Measurements from ENCODE around the gene NUBP2.

The NUBP2 gene

DNA sequence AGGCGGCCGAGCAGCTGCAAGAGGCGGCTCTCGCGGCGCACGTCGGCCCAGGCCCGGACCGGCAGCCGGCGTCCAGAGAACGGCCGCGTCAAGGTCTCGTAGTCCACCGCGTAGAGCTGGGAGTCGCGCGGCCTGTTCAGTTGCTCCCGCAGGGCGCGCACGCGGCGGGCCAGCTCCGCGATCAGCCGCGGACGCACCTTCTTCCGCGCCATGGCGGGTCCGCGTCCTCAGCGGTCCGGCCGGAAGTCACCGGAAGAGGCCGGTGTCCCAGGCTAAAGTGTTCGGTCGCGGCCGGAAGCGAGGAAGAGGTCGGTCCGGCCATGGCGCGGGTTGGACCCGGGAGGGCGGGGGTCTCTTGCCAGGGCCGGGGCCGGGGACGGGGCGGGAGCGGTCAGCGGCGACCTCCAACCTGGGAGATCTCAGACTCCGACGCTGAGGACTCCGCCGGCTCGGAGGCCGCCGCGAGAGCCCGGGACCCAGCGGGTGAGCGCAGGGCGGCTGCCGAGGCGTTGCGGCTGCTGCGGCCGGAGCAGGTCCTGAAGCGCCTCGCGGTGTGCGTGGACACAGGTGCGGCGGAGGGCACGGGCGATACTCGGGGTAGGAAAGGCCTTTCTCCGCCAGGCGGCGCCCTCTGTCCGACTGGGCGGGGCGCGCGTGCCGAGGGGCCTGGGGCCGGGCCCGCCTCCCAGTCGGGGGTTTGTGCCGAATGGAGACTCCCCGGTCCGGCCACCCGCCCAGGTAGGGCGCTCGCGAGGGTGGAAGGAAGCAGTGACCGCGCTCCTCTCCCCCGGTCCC, 9.7 kb upstream of the NUBP2 start, which contains the start of gene MRPS34:
Gene MRPS34 (minus strand): TSS at position 227 of the 795 bp plus-strand sequence. CDS start 15 bp downstream, at position 212.
- peaks cover 42% of the 10 kb centered on the region for H3K36me3 ChIP-seq (replicated peaks)
- in situ Hi-C loops (cut with HindIII; ENCODE audit: low pct_ligation_motif_present, low sequenced_read_pairs), result no loop called here

DNA sequence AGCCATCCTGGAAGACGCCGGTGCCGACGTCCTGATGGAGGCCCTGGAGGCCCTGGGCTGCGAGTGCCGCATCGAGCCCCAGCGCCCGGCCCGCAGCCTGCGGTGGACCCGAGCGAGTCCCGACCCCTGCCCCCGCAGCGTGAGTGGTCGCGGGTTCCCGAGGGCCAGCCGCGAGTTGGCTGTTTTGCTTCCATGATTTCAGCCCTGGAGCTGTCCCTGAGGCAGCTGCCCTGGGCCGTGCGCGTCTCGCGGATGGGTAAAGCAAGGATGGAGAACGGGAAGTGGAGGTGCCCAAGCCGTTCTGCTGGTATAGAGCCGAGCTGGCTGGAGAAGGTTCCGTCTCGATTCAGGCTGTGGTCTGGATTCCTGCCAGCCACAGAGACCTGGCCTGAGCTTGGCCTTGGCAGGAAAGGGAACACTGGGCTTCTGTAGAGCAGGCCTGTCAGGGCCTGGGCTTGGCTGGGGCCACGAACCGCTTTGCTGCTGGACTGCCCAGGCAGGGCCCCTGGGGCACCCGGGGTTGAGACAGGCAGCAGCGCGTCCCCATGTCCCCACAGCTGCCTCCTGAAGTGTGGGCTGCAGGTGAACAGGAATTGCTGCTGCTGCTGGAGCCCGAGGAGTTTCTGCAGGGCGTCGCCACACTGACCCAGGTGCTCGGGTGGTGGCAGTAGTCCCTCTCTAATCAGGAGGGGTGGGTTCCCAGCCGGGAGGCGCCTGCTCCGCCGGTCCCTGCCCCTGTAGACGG, 8.9 kb upstream of the NUBP2 start:
- in situ Hi-C loops (cut with HindIII; ENCODE audit: low pct_ligation_motif_present, low sequenced_read_pairs), result no loop called here
- no peak for DNase-seq
- peak overlapping the region; percentile 79 for H3K4me3 ChIP-seq (ENCODE audit: low read depth, low read length)
- H3K36me3 ChIP-seq (replicated peaks), result peaks cover 35% of the 10 kb centered on the region
- no peaks in the 10 kb centered on the region for H3K27me3 ChIP-seq (replicated peaks)
- TF ChIP-seq, protein P1, sequence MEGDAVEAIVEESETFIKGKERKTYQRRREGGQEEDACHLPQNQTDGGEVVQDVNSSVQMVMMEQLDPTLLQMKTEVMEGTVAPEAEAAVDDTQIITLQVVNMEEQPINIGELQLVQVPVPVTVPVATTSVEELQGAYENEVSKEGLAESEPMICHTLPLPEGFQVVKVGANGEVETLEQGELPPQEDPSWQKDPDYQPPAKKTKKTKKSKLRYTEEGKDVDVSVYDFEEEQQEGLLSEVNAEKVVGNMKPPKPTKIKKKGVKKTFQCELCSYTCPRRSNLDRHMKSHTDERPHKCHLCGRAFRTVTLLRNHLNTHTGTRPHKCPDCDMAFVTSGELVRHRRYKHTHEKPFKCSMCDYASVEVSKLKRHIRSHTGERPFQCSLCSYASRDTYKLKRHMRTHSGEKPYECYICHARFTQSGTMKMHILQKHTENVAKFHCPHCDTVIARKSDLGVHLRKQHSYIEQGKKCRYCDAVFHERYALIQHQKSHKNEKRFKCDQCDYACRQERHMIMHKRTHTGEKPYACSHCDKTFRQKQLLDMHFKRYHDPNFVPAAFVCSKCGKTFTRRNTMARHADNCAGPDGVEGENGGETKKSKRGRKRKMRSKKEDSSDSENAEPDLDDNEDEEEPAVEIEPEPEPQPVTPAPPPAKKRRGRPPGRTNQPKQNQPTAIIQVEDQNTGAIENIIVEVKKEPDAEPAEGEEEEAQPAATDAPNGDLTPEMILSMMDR (IDR thresholded peaks at IDR 0.05; ENCODE audit: low read depth, low read length, missing control alignments), result no peak
- H3K27ac ChIP-seq, result peak overlapping the region; percentile 63

More for the DNA sequence above, 9.7 kb upstream of the NUBP2 start, which contains the start of gene MRPS34:
- TF ChIP-seq, protein P1 (IDR thresholded peaks at IDR 0.05; ENCODE audit: low read depth, low read length, missing control alignments), result peak; percentile 60
- peak within 1 kb of the TSS; percentile 79 for H3K4me3 ChIP-seq (ENCODE audit: low read depth, low read length)
- H3K27me3 ChIP-seq (replicated peaks), result no peaks in the 10 kb centered on the region
- DNase-seq, result peak; percentile 56
- peak within 1 kb of the TSS; percentile 63 for H3K27ac ChIP-seq

GRCh38 chr16:1774448-1774780, 8.3 kb upstream of the NUBP2 start:
- no peak overlapping the region for H3K4me3 ChIP-seq (ENCODE audit: low read depth, low read length)
- H3K27me3 ChIP-seq (replicated peaks), result no peaks in the 10 kb centered on the region
- in situ Hi-C loops (cut with HindIII; ENCODE audit: low pct_ligation_motif_present, low sequenced_read_pairs), result no loop called here
- no peak overlapping the region for H3K27ac ChIP-seq
- H3K36me3 ChIP-seq (replicated peaks), result peaks cover 29% of the 10 kb centered on the region
- TF ChIP-seq, protein P1 (IDR thresholded peaks at IDR 0.05; ENCODE audit: low read depth, low read length, missing control alignments), result no peak
- no peak for DNase-seq

- H3K27me3 ChIP-seq (replicated peaks), result no peaks in the 10 kb centered on the region
- H3K27ac ChIP-seq, result no peak overlapping the region
- H3K4me3 ChIP-seq (ENCODE audit: low read depth, low read length), result no peak overlapping the region
- DNase-seq, result no peak
- peaks cover 32% of the 10 kb centered on the region for H3K36me3 ChIP-seq (replicated peaks)
- in situ Hi-C loops (cut with HindIII; ENCODE audit: low pct_ligation_motif_present, low sequenced_read_pairs), result no loop called here
- TF ChIP-seq, protein P1 (IDR thresholded peaks at IDR 0.05; ENCODE audit: low read depth, low read length, missing control alignments), result no peak
Observed at GRCh38 chr16:1775006-1775845, 7.5 kb upstream of the NUBP2 start.

GRCh38 chr16:1775846-1776671, 6.7 kb upstream of the NUBP2 start:
- no peak for DNase-seq
- Histone ChIP-seq H3K27ac (no peak overlapping the region), H3K27me3 (replicated peaks) (no peaks in the 10 kb centered on the region), H3K4me3 (ENCODE audit: low read depth, low read length) (no peak overlapping the region), H3K36me3 (replicated peaks) (peaks cover 37% of the 10 kb centered on the region)
- in situ Hi-C loops (cut with HindIII; ENCODE audit: low pct_ligation_motif_present, low sequenced_read_pairs), result no loop called here
- TF ChIP-seq, protein P1 (IDR thresholded peaks at IDR 0.05; ENCODE audit: low read depth, low read length, missing control alignments), result no peak

All from brain microvascular endothelial cell (primary cell).